ENCODE results near the gene TBC1D14. TPM values are rescaled to one million over a fixed set of nuclear protein-coding genes. Genes with fewer than 3 reads are reported as not detected.

The TBC1D14 gene
- total and polyA plus RNA-seq, 2 of the 8 experiments (the other 6 are each of a cell fraction or from before 2014, with no cell fraction given) = 45.6 to 48.2 TPM

- Histone ChIP-seq H2BK120ac (replicated peaks; ENCODE audit: low read depth, low read length) (no peak overlapping the region), H3K23me2 (ENCODE audit: low read depth, low read length) (peaks cover 10% of the 10 kb centered on the region; the same call in 1 of the 2 replicates), H3K27ac (ENCODE audit: low read depth, low read length) (no peak overlapping the region), H3K56ac (replicated peaks; ENCODE audit: insufficient read length, low read depth, low read length) (no peak overlapping the region), H3K14ac (ENCODE audit: insufficient read length) (no peak overlapping the region), H2AK5ac (ENCODE audit: low read depth, low read length) (no peak overlapping the region), H4K8ac (ENCODE audit: extremely low read depth, insufficient read depth, low read length) (no peak overlapping the region), H2BK20ac (ENCODE audit: low read length) (no peak overlapping the region), H3K4ac (replicated peaks; ENCODE audit: insufficient read length, low read depth, low read length) (no peak overlapping the region), H3K4me1 (replicated peaks in 1 of 4; ENCODE audit: control insufficient read depth in 3 of 4, insufficient read depth in 4 of 4, low read length in 3 of 4) (no peaks in the 10 kb centered on the region; a peak in 1 of 7 replicates), H3K23ac (ENCODE audit: insufficient read length) (no peak overlapping the region), H3K4me2 (ENCODE audit: insufficient read depth in 1 of 2, low read depth in 2 of 2, low read length in 2 of 2) (no peak overlapping the region), H4K5ac (ENCODE audit: insufficient read length, low read depth, low read length) (no peak overlapping the region), H2BK15ac (ENCODE audit: low read length) (no peak overlapping the region), H3K27me3 (replicated peaks in 1 of 4; ENCODE audit: control insufficient read depth in 3 of 4, extremely low read depth in 1 of 4, insufficient read depth in 3 of 4, low read length in 3 of 4) (no peaks in the 10 kb centered on the region), H3K79me1 (ENCODE audit: low read depth, low read length) (peaks cover 3% of the 10 kb centered on the region; the same call in 1 of the 2 replicates), H3K4me3 (ENCODE audit: extremely low read depth in 1 of 4, insufficient read depth in 2 of 4, low read depth in 3 of 4, low read length in 4 of 4) (no peak overlapping the region), H2BK12ac (ENCODE audit: low read depth, low read length) (no peak overlapping the region), H3K79me2 (ENCODE audit: control insufficient read depth in 1 of 2, insufficient read depth in 2 of 2, low read length in 2 of 2) (no peaks in the 10 kb centered on the region), H2AFZ (ENCODE audit: low read length) (no peak overlapping the region), H4K91ac (replicated peaks; ENCODE audit: insufficient read length, low read length) (no peak overlapping the region), H3K9me3 (ENCODE audit: insufficient read depth in 2 of 2, low read depth in 1 of 2, low read length in 1 of 2) (no peaks in the 10 kb centered on the region), H3K18ac (ENCODE audit: extremely low read depth, low read length) (no peak overlapping the region), H2BK5ac (ENCODE audit: low read depth, low read length) (no peak overlapping the region; the same call in 1 of the 2 replicates), H3K36me3 (ENCODE audit: control insufficient read depth in 2 of 4, insufficient read depth in 4 of 4, low read length in 3 of 4) (peaks cover 4 to 36% (median 23%) of the 10 kb centered on the region in 4 experiments; a peak in 7 of 8 replicates), H4K20me1 (replicated peaks in 1 of 2; ENCODE audit: control insufficient read depth in 1 of 2, insufficient read depth in 2 of 2, low read length in 2 of 2) (peaks cover 8 to 25% of the 10 kb centered on the region in 2 experiments), H3K9ac (replicated peaks in 1 of 4; ENCODE audit: extremely low read depth in 1 of 4, low read depth in 3 of 4, low read length in 3 of 4) (no peak overlapping the region)
- DNase-seq (ENCODE audit: low read depth in 1 of 2, low spot score in 2 of 2) = no peak
- CTCF ChIA-PET (ENCODE audit: partially characterized antibody) = no interaction called here
- TF ChIP-seq HDAC2 (IDR thresholded peaks at IDR 0.05; ENCODE audit: borderline replicate concordance in 1 of 2, low read depth in 2 of 2, low read length in 2 of 2) (no peak), POLR2AphosphoS5 (IDR thresholded peaks at IDR 0.05; ENCODE audit: low read depth, low read length) (no peak), JUND (IDR thresholded peaks at IDR 0.05; ENCODE audit: low read length) (no peak), BCL11A (IDR thresholded peaks at IDR 0.05; ENCODE audit: low read depth in 2 of 2, low read length in 2 of 2) (no peak), BACH1 (IDR thresholded peaks at IDR 0.05; ENCODE audit: low read length) (no peak), KDM1A (IDR thresholded peaks at IDR 0.05; ENCODE audit: borderline replicate concordance, low read length) (no peak), SUZ12 (IDR thresholded peaks at IDR 0.05; ENCODE audit: low read length) (no peak), CHD2 (IDR thresholded peaks at IDR 0.05; ENCODE audit: low read length) (no peak), JUN (IDR thresholded peaks at IDR 0.05; ENCODE audit: low read depth, low read length) (no peak), ATF3 (IDR thresholded peaks at IDR 0.05; ENCODE audit: insufficient read depth, low read depth, low read length) (no peak)
- TF ChIP-seq, protein P1, sequence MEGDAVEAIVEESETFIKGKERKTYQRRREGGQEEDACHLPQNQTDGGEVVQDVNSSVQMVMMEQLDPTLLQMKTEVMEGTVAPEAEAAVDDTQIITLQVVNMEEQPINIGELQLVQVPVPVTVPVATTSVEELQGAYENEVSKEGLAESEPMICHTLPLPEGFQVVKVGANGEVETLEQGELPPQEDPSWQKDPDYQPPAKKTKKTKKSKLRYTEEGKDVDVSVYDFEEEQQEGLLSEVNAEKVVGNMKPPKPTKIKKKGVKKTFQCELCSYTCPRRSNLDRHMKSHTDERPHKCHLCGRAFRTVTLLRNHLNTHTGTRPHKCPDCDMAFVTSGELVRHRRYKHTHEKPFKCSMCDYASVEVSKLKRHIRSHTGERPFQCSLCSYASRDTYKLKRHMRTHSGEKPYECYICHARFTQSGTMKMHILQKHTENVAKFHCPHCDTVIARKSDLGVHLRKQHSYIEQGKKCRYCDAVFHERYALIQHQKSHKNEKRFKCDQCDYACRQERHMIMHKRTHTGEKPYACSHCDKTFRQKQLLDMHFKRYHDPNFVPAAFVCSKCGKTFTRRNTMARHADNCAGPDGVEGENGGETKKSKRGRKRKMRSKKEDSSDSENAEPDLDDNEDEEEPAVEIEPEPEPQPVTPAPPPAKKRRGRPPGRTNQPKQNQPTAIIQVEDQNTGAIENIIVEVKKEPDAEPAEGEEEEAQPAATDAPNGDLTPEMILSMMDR (IDR thresholded peaks at IDR 0.05; ENCODE audit: control extremely low read depth in 1 of 3, insufficient read depth in 1 of 3, low read depth in 1 of 3, low read length in 3 of 3) = no peak
- WGBS, 2 experiments (ENCODE audit: extremely low coverage in 1 of 2, insufficient coverage in 1 of 2, insufficient read length in 1 of 2, insufficient replicate concordance in 2 of 2, low coverage in 1 of 2, low lambda C conversion rate in 2 of 2, missing lambda C conversion rate in 1 of 2) = 71 to 100% methylated on average over 1 to 5 of the region's 5 CpGs
- FAIRE-seq = no peak
- POLR2A ChIA-PET (ENCODE audit: partially characterized antibody) = interaction anchor here (1.2 kb wide), 1 partner anchor 10 kb away, joined by 3 read pairs; no protein-coding TSS in a partner anchor
Observed at GRCh38 chr4:7027913-7028312, 118.3 kb downstream of the TBC1D14 start.
